ENCODE results near the gene SPATA33.

The SPATA33 gene

DNA sequence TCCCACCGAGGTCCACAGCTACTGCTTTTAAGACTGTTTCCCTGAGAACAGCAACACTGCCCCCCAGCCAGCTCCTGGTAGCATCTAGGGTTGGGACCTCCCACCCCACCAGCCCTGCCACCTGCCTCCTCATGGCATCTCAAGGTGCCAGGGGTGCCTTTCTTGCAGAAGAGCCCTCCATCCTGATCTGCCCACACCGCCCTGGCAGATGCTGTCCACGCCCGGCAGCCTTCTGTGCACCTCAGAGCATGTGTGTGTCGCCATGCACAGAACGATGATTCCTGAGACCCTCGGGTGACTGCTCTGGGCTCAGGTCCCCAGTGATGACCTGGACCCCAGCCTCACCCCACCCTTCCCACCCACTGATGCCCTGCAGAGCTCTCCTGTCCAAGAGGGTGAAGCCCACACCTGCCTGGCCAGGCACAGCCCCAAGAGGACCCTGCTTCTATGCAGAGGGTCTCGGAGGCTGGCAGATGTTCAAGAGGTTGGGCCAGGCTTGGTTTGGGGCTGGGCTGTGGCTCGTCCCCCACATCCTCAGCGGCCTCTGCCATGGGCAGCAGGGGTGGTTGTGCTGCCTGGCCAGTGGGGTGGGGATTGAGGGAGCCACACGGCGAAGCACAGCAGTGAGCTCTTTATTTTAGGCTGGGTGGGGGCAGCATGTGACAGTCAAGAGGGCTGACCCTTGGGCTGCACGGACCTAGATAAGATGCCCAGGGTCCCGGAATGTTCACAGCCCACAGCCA, 49.1 kb downstream of the SPATA33 start:
- Histone ChIP-seq H3K4me1 (ENCODE audit: control insufficient read depth in 1 of 2, insufficient read depth in 1 of 2, low read depth in 1 of 2, low read length in 1 of 2) (peaks cover 8 to 24% of the 10 kb centered on the region in 2 experiments), H3K4me3 (ENCODE audit: low read depth in 1 of 2, low read length in 1 of 2) (no peak overlapping the region), H3K27me3 (peaks cover 11% of the 10 kb centered on the region), H3K27ac (no peak overlapping the region), H3K36me3 (peaks cover 41% of the 10 kb centered on the region), H3K9me3 (no peaks in the 10 kb centered on the region)
- TF ChIP-seq, protein P1, sequence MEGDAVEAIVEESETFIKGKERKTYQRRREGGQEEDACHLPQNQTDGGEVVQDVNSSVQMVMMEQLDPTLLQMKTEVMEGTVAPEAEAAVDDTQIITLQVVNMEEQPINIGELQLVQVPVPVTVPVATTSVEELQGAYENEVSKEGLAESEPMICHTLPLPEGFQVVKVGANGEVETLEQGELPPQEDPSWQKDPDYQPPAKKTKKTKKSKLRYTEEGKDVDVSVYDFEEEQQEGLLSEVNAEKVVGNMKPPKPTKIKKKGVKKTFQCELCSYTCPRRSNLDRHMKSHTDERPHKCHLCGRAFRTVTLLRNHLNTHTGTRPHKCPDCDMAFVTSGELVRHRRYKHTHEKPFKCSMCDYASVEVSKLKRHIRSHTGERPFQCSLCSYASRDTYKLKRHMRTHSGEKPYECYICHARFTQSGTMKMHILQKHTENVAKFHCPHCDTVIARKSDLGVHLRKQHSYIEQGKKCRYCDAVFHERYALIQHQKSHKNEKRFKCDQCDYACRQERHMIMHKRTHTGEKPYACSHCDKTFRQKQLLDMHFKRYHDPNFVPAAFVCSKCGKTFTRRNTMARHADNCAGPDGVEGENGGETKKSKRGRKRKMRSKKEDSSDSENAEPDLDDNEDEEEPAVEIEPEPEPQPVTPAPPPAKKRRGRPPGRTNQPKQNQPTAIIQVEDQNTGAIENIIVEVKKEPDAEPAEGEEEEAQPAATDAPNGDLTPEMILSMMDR (IDR thresholded peaks at IDR 0.05) = no peak

DNA sequence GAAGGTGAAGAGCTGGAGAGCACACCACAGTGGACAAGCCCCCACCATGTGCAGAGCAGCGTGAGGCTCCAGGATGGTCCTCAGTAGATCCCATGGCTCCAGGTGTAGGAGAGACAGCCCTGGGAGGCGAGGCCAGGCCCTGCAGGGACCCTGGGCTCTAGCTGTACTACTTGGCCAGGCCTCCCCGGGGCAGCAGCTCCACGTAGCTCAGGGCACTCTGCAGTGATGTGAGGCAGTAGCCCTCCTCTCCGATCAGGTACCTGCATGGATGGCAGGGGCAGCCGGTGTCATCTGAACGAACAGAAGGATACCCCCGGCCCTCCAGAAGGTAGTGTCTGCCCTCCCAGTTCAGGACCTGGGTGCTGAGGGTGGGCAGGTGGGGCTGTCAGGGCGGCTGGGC, 50.1 kb downstream of the SPATA33 start:
- H3K9me3 ChIP-seq = no peaks in the 10 kb centered on the region
- no peak overlapping the region for H3K27ac ChIP-seq
- TF ChIP-seq, protein P1 (IDR thresholded peaks at IDR 0.05) = no peak
- peaks cover 21% of the 10 kb centered on the region for H3K27me3 ChIP-seq
- peaks cover 5 to 24% of the 10 kb centered on the region in 2 experiments for H3K4me1 ChIP-seq (ENCODE audit: control insufficient read depth in 1 of 2, insufficient read depth in 1 of 2, low read depth in 1 of 2, low read length in 1 of 2)
- H3K36me3 ChIP-seq = peaks cover 41% of the 10 kb centered on the region
- H3K4me3 ChIP-seq (ENCODE audit: low read depth in 1 of 2, low read length in 1 of 2) = no peak overlapping the region

DNA sequence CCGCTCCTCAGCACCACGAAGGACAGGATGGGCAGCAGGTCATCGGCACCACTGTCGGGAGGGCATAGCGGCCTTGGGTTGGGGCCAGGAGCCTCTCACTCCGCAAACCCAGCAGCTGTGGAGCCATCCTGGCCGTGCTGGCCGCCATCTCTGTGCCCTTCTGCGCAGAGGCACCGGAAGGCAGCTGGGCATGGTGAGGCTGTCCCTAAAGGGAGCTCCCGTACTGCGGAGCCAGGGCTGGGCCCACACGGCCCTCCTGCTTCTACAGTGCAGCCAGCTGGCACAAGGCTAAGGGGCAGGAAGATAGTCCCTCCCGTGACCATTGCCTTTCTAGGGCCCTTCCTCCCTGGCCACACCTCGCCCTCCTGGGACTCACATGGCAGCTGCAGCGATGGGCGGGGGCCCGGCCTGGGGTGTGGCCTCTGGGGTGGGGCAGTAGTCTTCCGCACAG, 50.9 kb downstream of the SPATA33 start:
- H3K4me3 ChIP-seq (ENCODE audit: low read depth in 1 of 2, low read length in 1 of 2) = no peak overlapping the region
- H3K9me3 ChIP-seq = no peaks in the 10 kb centered on the region
- H3K27me3 ChIP-seq = peaks cover 29% of the 10 kb centered on the region
- H3K27ac ChIP-seq = no peak overlapping the region
- TF ChIP-seq, protein P1 (IDR thresholded peaks at IDR 0.05) = no peak
- H3K36me3 ChIP-seq = peaks cover 41% of the 10 kb centered on the region
- peaks cover 5 to 24% of the 10 kb centered on the region in 2 experiments for H3K4me1 ChIP-seq (ENCODE audit: control insufficient read depth in 1 of 2, insufficient read depth in 1 of 2, low read depth in 1 of 2, low read length in 1 of 2)

DNA sequence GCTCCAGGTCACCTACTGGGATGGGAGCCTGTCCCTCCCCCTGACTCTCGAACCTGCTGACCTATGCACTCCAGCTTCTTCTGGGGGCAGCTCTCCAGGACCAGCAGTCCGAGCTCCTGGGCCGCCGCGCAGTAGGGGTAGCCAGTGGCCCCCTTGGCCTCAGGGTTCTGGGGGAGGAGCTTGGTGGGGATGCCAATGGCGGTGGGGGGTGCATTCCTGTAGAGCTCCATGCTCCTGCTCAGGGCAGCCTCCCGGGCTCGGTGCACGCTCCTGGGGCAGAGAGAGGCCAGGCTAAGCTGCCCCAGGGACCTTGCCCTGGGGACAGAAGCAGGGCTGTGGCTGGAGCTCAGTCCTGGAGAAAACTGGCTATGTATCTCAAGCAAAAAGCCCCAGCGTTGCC, 51.5 kb downstream of the SPATA33 start:
- TF ChIP-seq, protein P1 (IDR thresholded peaks at IDR 0.05) = no peak

DNA sequence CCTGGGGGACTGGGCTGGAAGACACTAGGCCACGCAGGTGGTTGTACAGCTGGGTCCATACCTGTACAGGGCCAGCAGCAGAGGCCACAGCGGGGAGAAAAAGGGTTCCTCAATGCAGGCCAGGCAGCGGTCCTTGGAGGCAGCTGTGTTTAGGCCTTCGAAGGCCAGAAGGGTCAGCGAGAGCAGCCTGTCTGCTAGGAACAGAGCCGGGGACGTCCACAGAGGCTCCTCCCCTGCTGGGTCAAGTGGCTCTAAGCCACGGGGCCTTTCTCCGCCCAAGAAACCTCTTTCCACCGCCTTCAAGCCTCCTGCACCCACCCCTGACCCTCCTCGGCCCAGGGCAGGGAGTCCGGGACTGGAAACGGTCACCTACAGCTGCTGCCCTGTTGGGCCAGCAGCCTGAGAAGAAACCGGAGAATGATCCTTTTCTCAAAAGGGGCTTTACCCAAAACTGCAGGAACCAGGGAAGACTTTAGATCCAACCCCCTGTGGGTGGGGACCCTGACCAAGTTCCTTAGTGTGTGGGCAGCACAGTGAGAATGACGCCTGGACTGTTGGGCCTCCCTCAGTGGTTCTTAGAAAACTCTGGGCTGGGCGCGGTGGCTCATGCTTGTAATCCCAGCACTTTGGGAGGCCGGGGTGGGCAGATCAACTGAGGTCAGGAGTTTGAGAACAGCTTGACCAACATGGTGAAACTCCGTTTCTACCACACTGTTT, 52.2 kb downstream of the SPATA33 start:
- H3K27me3 ChIP-seq = peaks cover 22% of the 10 kb centered on the region
- peaks cover 41% of the 10 kb centered on the region for H3K36me3 ChIP-seq
- H3K4me3 ChIP-seq (ENCODE audit: low read depth in 1 of 2, low read length in 1 of 2) = no peak overlapping the region
- H3K27ac ChIP-seq = no peak overlapping the region
- H3K4me1 ChIP-seq (ENCODE audit: control insufficient read depth in 1 of 2, insufficient read depth in 1 of 2, low read depth in 1 of 2, low read length in 1 of 2) = peaks cover 5 to 24% of the 10 kb centered on the region in 2 experiments
- no peaks in the 10 kb centered on the region for H3K9me3 ChIP-seq
- TF ChIP-seq, protein P1 (IDR thresholded peaks at IDR 0.05) = no peak

More for the DNA sequence above, 51.5 kb downstream of the SPATA33 start:
- Histone ChIP-seq H3K36me3 (peaks cover 41% of the 10 kb centered on the region), H3K4me1 (ENCODE audit: control insufficient read depth in 1 of 2, insufficient read depth in 1 of 2, low read depth in 1 of 2, low read length in 1 of 2) (peaks cover 5 to 24% of the 10 kb centered on the region in 2 experiments), H3K9me3 (no peaks in the 10 kb centered on the region), H3K4me3 (ENCODE audit: low read depth in 1 of 2, low read length in 1 of 2) (no peak overlapping the region), H3K27me3 (peaks cover 26% of the 10 kb centered on the region), H3K27ac (no peak overlapping the region)
